Stimulated activated CD4-positive, alpha-beta T cell treated with anti-CD3 and anti-CD28 coated beads, TNF-alpha, amount 100 ng/mL, for 48 hours (primary cell): ENCODE results near the gene STAMBPL1.
"Not testable (repeated sequence)": the region's sequence is repeated elsewhere in the genome, so short reads cannot be mapped to it uniquely, and the experiment has no call there.

Experiments used
- DNase-seq, 3 donors: peaks; one replicate each; pipeline ENCODE4 v3.0.0-alpha.2; 2020; ENCODE audit warnings: low read depth in 3 of 3

The STAMBPL1 gene

GRCh38 chr10:88879534-88880281 lies at the start of gene STAMBPL1:
Gene STAMBPL1 (plus strand): TSS chr10:88880245. CDS start chr10:88901709, 21,464 bp downstream.
- peak; percentile 53 to 67 (median 66) for DNase-seq

- no peak for DNase-seq
Measured at GRCh38 chr10:88830643-88831268, 49.3 kb upstream of the STAMBPL1 start.

GRCh38 chr10:88831709-88832108 lies 48.3 kb upstream of the STAMBPL1 start:
- no peak for DNase-seq

- DNase-seq = no peak
Measured at GRCh38 chr10:88832376-88832775, 47.7 kb upstream of the STAMBPL1 start.

- no peak for DNase-seq
Measured at GRCh38 chr10:88833156-88833555, 46.9 kb upstream of the STAMBPL1 start.

GRCh38 chr10:88833723-88834122 lies 46.3 kb upstream of the STAMBPL1 start:
- DNase-seq = no peak

- DNase-seq = peak; percentile 74 to 77 (median 74)
Measured at GRCh38 chr10:88835096-88835909, 44.7 kb upstream of the STAMBPL1 start.

GRCh38 chr10:88835910-88836221 lies 44.2 kb upstream of the STAMBPL1 start:
- no peak for DNase-seq

- DNase-seq = not testable (repeated sequence)
Measured at GRCh38 chr10:88837632-88838031, 42.4 kb upstream of the STAMBPL1 start.

GRCh38 chr10:88838766-88839350 lies 41.2 kb upstream of the STAMBPL1 start:
- DNase-seq = no peak

- DNase-seq = no peak
Measured at GRCh38 chr10:88840104-88840503, 39.9 kb upstream of the STAMBPL1 start.

GRCh38 chr10:88840881-88841280 lies 39.2 kb upstream of the STAMBPL1 start:
- no peak for DNase-seq

GRCh38 chr10:88841316-88842111 lies 38.5 kb upstream of the STAMBPL1 start:
- no peak for DNase-seq

GRCh38 chr10:88843171-88843570 lies 36.9 kb upstream of the STAMBPL1 start:
- DNase-seq = no peak

- DNase-seq = no peak
Measured at GRCh38 chr10:88848499-88848898, 31.5 kb upstream of the STAMBPL1 start.

GRCh38 chr10:88849234-88849633 lies 30.8 kb upstream of the STAMBPL1 start:
- no peak for DNase-seq

GRCh38 chr10:88850712-88851111 lies 29.3 kb upstream of the STAMBPL1 start:
- DNase-seq = no peak

- no peak for DNase-seq
Measured at GRCh38 chr10:88851706-88852105, 28.3 kb upstream of the STAMBPL1 start, which contains the start of gene ANKRD22. Gene ANKRD22 (minus strand): TSS chr10:88851844. CDS start chr10:88851607, 237 bp downstream.

- DNase-seq = no peak
Measured at GRCh38 chr10:88852327-88852726, 27.7 kb upstream of the STAMBPL1 start.

GRCh38 chr10:88853155-88853881 lies 26.7 kb upstream of the STAMBPL1 start:
- no peak for DNase-seq

- no peak for DNase-seq
Measured at GRCh38 chr10:88854684-88855083, 25.4 kb upstream of the STAMBPL1 start.
